ENCODE results near the gene APRT. TPM values are rescaled to one million over a fixed set of nuclear protein-coding genes. Genes with fewer than 3 reads are reported as not detected.

Gene APRT
- total RNA-seq, 4 donors from 2014 or later: 60.6 to 141 (median 98.6) TPM

- H3K4me1 ChIP-seq: peaks cover 78 to 100% (median 100%) of the 10 kb centered on the region in 4 donors
Observed at GRCh38 chr16:88770461-88771293, 41.1 kb downstream of the APRT start.

GRCh38 chr16:88769617-88770460 lies 41.9 kb downstream of the APRT start:
- peaks cover 0 to 4% (median 0%) of the 10 kb centered on the region in 4 donors for H3K36me3 ChIP-seq
- no peaks in the 10 kb centered on the region for H3K9me3 ChIP-seq
- intact Hi-C loops (cut with DNase I): no loop called here
- peak overlapping the region; percentile 88 to 92 (median 92) for H3K27ac ChIP-seq (replicated peaks in 1 of 4)
- no peak for DNase-seq (ENCODE audit: extremely low spot score)
- peaks cover 80 to 100% (median 100%) of the 10 kb centered on the region in 4 donors for H3K4me1 ChIP-seq
- peak overlapping the region; percentile 35 to 49 (median 39) for H3K4me3 ChIP-seq
- no peaks in the 10 kb centered on the region for H3K27me3 ChIP-seq
- 70% methylated on average over 2 of the region's 30 CpGs for whole genome bisulfite sequencing
- TF ChIP-seq EP300 (IDR thresholded peaks at IDR 0.05) (no peak), CTCF (IDR thresholded peaks at IDR 0.05) (no peak), POLR2AphosphoS5 (IDR thresholded peaks at IDR 0.05) (peak; percentile 45 to 57), POLR2A (IDR thresholded peaks at IDR 0.05; ENCODE audit: low read depth) (no peak)

More at GRCh38 chr16:88770461-88771293, 41.1 kb downstream of the APRT start:
- TF ChIP-seq EP300 (IDR thresholded peaks at IDR 0.05) (no peak), POLR2AphosphoS5 (IDR thresholded peaks at IDR 0.05) (peak; percentile 73 to 80), POLR2A (IDR thresholded peaks at IDR 0.05; ENCODE audit: low read depth) (no peak), CTCF (IDR thresholded peaks at IDR 0.05) (no peak)
- Histone ChIP-seq H3K27me3 (no peaks in the 10 kb centered on the region), H3K27ac (replicated peaks in 1 of 4) (peak overlapping the region; percentile 88 to 92 (median 92)), H3K36me3 (peaks cover 0 to 4% (median 0%) of the 10 kb centered on the region in 4 donors), H3K4me3 (peak overlapping the region; percentile 35 to 49 (median 39)), H3K9me3 (no peaks in the 10 kb centered on the region)
- WGBS: 8% methylated on average over 8 of the region's 41 CpGs
- DNase-seq (ENCODE audit: extremely low spot score): no peak
- intact Hi-C loops (cut with DNase I): no loop called here

GRCh38 chr16:88768071-88768783 lies 43.5 kb downstream of the APRT start:
- WGBS: 26% methylated on average over 17 of the region's 24 CpGs
- DNase-seq (ENCODE audit: extremely low spot score): no peak

More at GRCh38 chr16:88768071-88768783, 43.5 kb downstream of the APRT start:
- Histone ChIP-seq H3K27ac (replicated peaks in 1 of 4) (peak overlapping the region; percentile 88 to 92 (median 92)), H3K27me3 (no peaks in the 10 kb centered on the region), H3K36me3 (peaks cover 0 to 11% (median 2%) of the 10 kb centered on the region in 4 donors), H3K4me1 (peaks cover 73 to 100% (median 99%) of the 10 kb centered on the region in 4 donors), H3K9me3 (no peaks in the 10 kb centered on the region), H3K4me3 (peak overlapping the region; percentile 25 to 35 (median 28))
- intact Hi-C loops (cut with DNase I): no loop called here
- TF ChIP-seq CTCF (IDR thresholded peaks at IDR 0.05): peak in 1 of 3 experiments; percentile 13
- TF ChIP-seq POLR2A (IDR thresholded peaks at IDR 0.05; ENCODE audit: low read depth): no peak
- no peak for TF ChIP-seq EP300 (IDR thresholded peaks at IDR 0.05)
- TF ChIP-seq POLR2AphosphoS5 (IDR thresholded peaks at IDR 0.05): peak; percentile 51 to 54

All from esophagus muscularis mucosa (tissue), 4 donors.